GM12892 (cell line): Measurements from ENCODE around the gene NR5A1.

Experiments used
- POLR2A ChIP-seq: IDR thresholded peaks from 2 replicates; pipeline ENCODE4 v1.6.1; 2011; ENCODE audit warnings: low read depth, low read length, control low read depth
- POLR2AphosphoS5 ChIP-seq: IDR thresholded peaks from 2 replicates; pipeline ENCODE4 v1.6.1; 2011; ENCODE audit warnings: low read depth, low read length, control low read depth
- TAF1 ChIP-seq: IDR thresholded peaks from 2 replicates; pipeline ENCODE4 v1.6.1; 2011; ENCODE audit warnings: low read depth, mild to moderate bottlenecking, control low read depth, low read length, borderline replicate concordance

DNA sequence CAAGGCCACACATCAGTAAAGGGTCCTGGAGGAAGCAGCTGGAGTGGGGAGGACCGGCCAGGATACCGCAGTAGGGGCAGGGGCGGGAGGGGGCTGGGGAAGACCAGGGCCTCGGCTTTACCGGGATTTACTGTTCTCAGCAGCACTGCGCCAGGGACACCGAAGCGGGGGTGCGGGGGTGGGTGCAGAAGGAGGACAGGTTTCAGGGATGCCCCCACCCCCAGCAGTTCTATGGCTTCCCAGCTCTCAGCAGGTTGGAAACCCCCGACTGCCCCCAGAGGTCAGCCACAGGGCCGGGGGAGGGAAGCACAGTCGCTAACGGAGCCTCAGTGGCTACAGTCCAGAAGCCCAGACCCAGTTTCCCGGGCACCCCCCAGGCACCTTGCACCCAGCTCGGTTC, 21.3 kb downstream of the NR5A1 start:
- TF ChIP-seq POLR2A (no peak), POLR2AphosphoS5 (no peak), TAF1 (no peak)
